ENCODE data around the gene IGSF22.
"Not testable (repeated sequence)": the region's sequence is repeated elsewhere in the genome, so short reads cannot be mapped to it uniquely, and the experiment has no call there.

The IGSF22 gene

GRCh38 chr11:18668131-18668530, 57.9 kb downstream of the IGSF22 start:
- Histone ChIP-seq H3K4me3 (ENCODE audit: low read depth, low read length) (no peak overlapping the region), H3K27ac (no peak overlapping the region), H3K9me3 (ENCODE audit: severe bottlenecking) (no peaks in the 10 kb centered on the region), H3K36me3 (no peaks in the 10 kb centered on the region), H3K27me3 (ENCODE audit: insufficient read depth, low read depth, severe bottlenecking) (no peaks in the 10 kb centered on the region)
- DNase-seq: no peak
- TF ChIP-seq, protein P1, sequence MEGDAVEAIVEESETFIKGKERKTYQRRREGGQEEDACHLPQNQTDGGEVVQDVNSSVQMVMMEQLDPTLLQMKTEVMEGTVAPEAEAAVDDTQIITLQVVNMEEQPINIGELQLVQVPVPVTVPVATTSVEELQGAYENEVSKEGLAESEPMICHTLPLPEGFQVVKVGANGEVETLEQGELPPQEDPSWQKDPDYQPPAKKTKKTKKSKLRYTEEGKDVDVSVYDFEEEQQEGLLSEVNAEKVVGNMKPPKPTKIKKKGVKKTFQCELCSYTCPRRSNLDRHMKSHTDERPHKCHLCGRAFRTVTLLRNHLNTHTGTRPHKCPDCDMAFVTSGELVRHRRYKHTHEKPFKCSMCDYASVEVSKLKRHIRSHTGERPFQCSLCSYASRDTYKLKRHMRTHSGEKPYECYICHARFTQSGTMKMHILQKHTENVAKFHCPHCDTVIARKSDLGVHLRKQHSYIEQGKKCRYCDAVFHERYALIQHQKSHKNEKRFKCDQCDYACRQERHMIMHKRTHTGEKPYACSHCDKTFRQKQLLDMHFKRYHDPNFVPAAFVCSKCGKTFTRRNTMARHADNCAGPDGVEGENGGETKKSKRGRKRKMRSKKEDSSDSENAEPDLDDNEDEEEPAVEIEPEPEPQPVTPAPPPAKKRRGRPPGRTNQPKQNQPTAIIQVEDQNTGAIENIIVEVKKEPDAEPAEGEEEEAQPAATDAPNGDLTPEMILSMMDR (IDR thresholded peaks at IDR 0.05; ENCODE audit: low read depth, low read length): no peak

DNA sequence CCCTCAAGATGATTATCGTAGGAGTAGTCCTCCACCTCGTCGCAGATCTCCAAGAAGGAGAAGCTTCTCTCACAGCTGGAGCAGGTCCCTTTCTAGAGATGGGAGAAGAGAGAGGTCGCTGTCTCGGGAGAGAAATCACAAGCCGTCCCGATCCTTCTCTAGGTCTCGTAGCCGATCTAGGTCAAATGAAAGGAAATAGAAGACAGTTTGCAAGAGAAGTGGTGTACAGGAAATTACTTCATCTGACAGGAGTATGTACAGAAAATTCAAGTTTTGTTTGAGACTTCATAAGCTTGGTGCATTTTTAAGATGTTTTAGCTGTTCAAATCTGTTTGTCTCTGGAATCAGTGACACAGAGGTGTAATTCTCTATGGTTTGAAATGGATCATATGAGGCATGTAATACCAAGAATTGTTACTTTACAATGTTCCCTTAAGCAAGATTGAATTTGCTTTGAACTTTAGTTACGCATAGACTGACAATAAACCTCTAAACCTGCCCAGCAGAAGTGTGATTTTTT, 60.6 kb downstream of the IGSF22 start:
- DNase-seq; H3K36me3 ChIP-seq; H3K27ac ChIP-seq; H3K4me3 ChIP-seq (ENCODE audit: low read depth, low read length); H3K27me3 ChIP-seq (ENCODE audit: insufficient read depth, low read depth, severe bottlenecking); H3K9me3 ChIP-seq (ENCODE audit: severe bottlenecking): not testable (repeated sequence)

GRCh38 chr11:18657673-18658072, 68.3 kb downstream of the IGSF22 start:
- Histone ChIP-seq H3K36me3 (no peaks in the 10 kb centered on the region), H3K9me3 (ENCODE audit: severe bottlenecking) (peaks cover 9% of the 10 kb centered on the region), H3K27ac (no peak overlapping the region), H3K4me3 (ENCODE audit: low read depth, low read length) (no peak overlapping the region), H3K27me3 (ENCODE audit: insufficient read depth, low read depth, severe bottlenecking) (no peaks in the 10 kb centered on the region)
- TF ChIP-seq, protein P1 (IDR thresholded peaks at IDR 0.05; ENCODE audit: low read depth, low read length): no peak
- no peak for DNase-seq

Data from WERI-Rb-1 (cell line).